Smooth muscle cell (in vitro differentiated cells): ENCODE measurements around the gene WEE2. TPM values are rescaled to one million over a fixed set of nuclear protein-coding genes. Genes with fewer than 3 reads are reported as not detected.
A peak's percentile ranks its signal among the peaks of the same experiment; 100 is the strongest.

ENCODE experiments used
- DNase-seq: peaks from one replicate; lab custom pipeline; 2025; ENCODE audit not compliant: unreplicated experiment; lab: John Stamatoyannopoulos, UW
- H2AFZ ChIP-seq: fragments of 200-600 bp; sonication (generic); 2 replicates; pipeline ENCODE4 v1.6.0; 2016; ENCODE audit warnings: antibody characterized with exemption, low read depth, mild to moderate bottlenecking
- H3F3A ChIP-seq: fragments of 200-600 bp; sonication (generic); 2 replicates; pipeline ENCODE4 v1.6.0; 2017; ENCODE audit warnings: antibody characterized with exemption, low read depth
- H3K27ac ChIP-seq: fragments of 200-600 bp; sonication (generic); 2 replicates; pipeline ENCODE4 v1.5.1; 2016; ENCODE audit warnings: low read depth, mild to moderate bottlenecking
- H3K27me3 ChIP-seq: fragments of 200-600 bp; sonication (generic); 2 replicates; pipeline ENCODE4 v1.6.1; 2016; ENCODE audit warnings: low read depth, mild to moderate bottlenecking
- H3K36me3 ChIP-seq: fragments of 200-600 bp; sonication (generic); 2 replicates; pipeline ENCODE4 v1.5.1; 2016; ENCODE audit warnings: low read depth
- H3K4me1 ChIP-seq: fragments of 200-600 bp; sonication (generic); 2 replicates; pipeline ENCODE4 v1.5.1; 2016; ENCODE audit warnings: low read depth
- H3K4me2 ChIP-seq: fragments of 200-600 bp; sonication (generic); 2 replicates; pipeline ENCODE4 v1.6.0; 2016; ENCODE audit warnings: mild to moderate bottlenecking
- H3K4me3 ChIP-seq: fragments of 200-600 bp; sonication (generic); 2 replicates; pipeline ENCODE4 v1.5.1; 2016; ENCODE audit warnings: mild to moderate bottlenecking
- H3K79me2 ChIP-seq: fragments of 200-600 bp; sonication (generic); 2 replicates; pipeline ENCODE4 v1.6.0; 2016; ENCODE audit warnings: low read depth, mild to moderate bottlenecking
- H3K9ac ChIP-seq: fragments of 200-600 bp; sonication (generic); 2 replicates; pipeline ENCODE4 v1.6.0; 2016; ENCODE audit warnings: low read depth
- H3K9me3 ChIP-seq: fragments of 200-600 bp; sonication (generic); replicated peaks from 2 replicates; pipeline ENCODE4 v1.5.1; 2016; ENCODE audit warnings: low read depth
- H4K20me1 ChIP-seq: fragments of 200-600 bp; sonication (generic); 2 replicates; pipeline ENCODE4 v1.6.0; 2016; ENCODE audit warnings: low read depth
- CTCF ChIP-seq: fragments of 200-600 bp; sonication (generic); IDR thresholded peaks from 2 replicates; pipeline ENCODE4 v1.5.1; 2017; ENCODE audit warnings: borderline replicate concordance, mild to moderate bottlenecking, antibody characterized with exemption; ENCODE audit not compliant: insufficient read depth, poor library complexity, severe bottlenecking
- WGBS: methylation state at CpG from one replicate; pipeline ENCODE4 v1.1.7; 2016; ENCODE audit warnings: low lambda C conversion rate; 5-methylcytosine and 5-hydroxymethylcytosine counted together
- polyA plus RNA-seq: library from polyadenylated mRNA; unstranded; fragments of >200 nt; fragmentation: Nextera tagmentation; extraction: Ambion mirVana; gene quantifications from 2 replicates; pipeline ENCODE4 v1.2.1, GENCODE V29; 2016
- total RNA-seq: library from RNA; depleted of rRNA; stranded (reverse); fragments of >200 nt; gene quantifications from 2 replicates; pipeline ENCODE4 v1.2.3, GENCODE V29; 2014

The WEE2 gene
- total and polyA plus RNA-seq, 2 experiments from 2014 or later = not detected

- H2AFZ ChIP-seq = no peak overlapping the region
- no peaks in the 10 kb centered on the region for H3K27me3 ChIP-seq
- 93% methylated on average over 4 of the region's 4 CpGs for WGBS
- H3K9ac ChIP-seq = no peak overlapping the region
- H3K9me3 ChIP-seq = no peaks in the 10 kb centered on the region
- no peak for DNase-seq
- no peak overlapping the region for H3K27ac ChIP-seq
- no peaks in the 10 kb centered on the region for H4K20me1 ChIP-seq
- no peaks in the 10 kb centered on the region for H3F3A ChIP-seq
- no peaks in the 10 kb centered on the region for H3K4me1 ChIP-seq
- TF ChIP-seq CTCF = no peak
- H3K4me3 ChIP-seq = no peak overlapping the region
- H3K4me2 ChIP-seq = no peak overlapping the region
- no peaks in the 10 kb centered on the region for H3K36me3 ChIP-seq
- no peaks in the 10 kb centered on the region for H3K79me2 ChIP-seq
These were observed 42.1 kb upstream of the WEE2 start for GRCh38 chr7:141666071-141666470.

- Histone ChIP-seq H2AFZ (no peak overlapping the region), H3K79me2 (no peaks in the 10 kb centered on the region), H3K4me3 (no peak overlapping the region), H3K9me3 (no peaks in the 10 kb centered on the region), H4K20me1 (no peaks in the 10 kb centered on the region), H3K36me3 (no peaks in the 10 kb centered on the region), H3K4me2 (no peak overlapping the region), H3F3A (no peaks in the 10 kb centered on the region), H3K4me1 (peaks cover 6% of the 10 kb centered on the region), H3K9ac (no peak overlapping the region), H3K27me3 (no peaks in the 10 kb centered on the region), H3K27ac (no peak overlapping the region)
- WGBS = 100% methylated on average over 2 of the region's 2 CpGs
- no peak for DNase-seq
- TF ChIP-seq CTCF = no peak
These were observed 39.3 kb upstream of the WEE2 start for GRCh38 chr7:141668853-141669252.

- Histone ChIP-seq H3K27me3 (no peaks in the 10 kb centered on the region), H4K20me1 (no peaks in the 10 kb centered on the region), H3K79me2 (no peaks in the 10 kb centered on the region), H3F3A (no peaks in the 10 kb centered on the region), H2AFZ (no peak overlapping the region), H3K27ac (peak overlapping the region; percentile 76), H3K9ac (no peak overlapping the region), H3K9me3 (no peaks in the 10 kb centered on the region), H3K4me1 (peaks cover 19% of the 10 kb centered on the region), H3K4me2 (no peak overlapping the region), H3K4me3 (no peak overlapping the region), H3K36me3 (no peaks in the 10 kb centered on the region)
- no peak for DNase-seq
- no peak for TF ChIP-seq CTCF
- WGBS = 94% methylated on average over 7 of the region's 7 CpGs
These were observed 36.3 kb upstream of the WEE2 start for GRCh38 chr7:141671705-141672496.

GRCh38 chr7:141673346-141673745, 34.8 kb upstream of the WEE2 start:
- no peak for TF ChIP-seq CTCF
- no peaks in the 10 kb centered on the region for H3K36me3 ChIP-seq
- H3K9ac ChIP-seq = no peak overlapping the region
- no peaks in the 10 kb centered on the region for H3K79me2 ChIP-seq
- no peaks in the 10 kb centered on the region for H4K20me1 ChIP-seq
- H3K4me2 ChIP-seq = no peak overlapping the region
- DNase-seq = no peak
- H3K27me3 ChIP-seq = no peaks in the 10 kb centered on the region
- no peaks in the 10 kb centered on the region for H3F3A ChIP-seq
- no peaks in the 10 kb centered on the region for H3K9me3 ChIP-seq
- WGBS = 93% methylated on average over 3 of the region's 3 CpGs
- H3K27ac ChIP-seq = peak overlapping the region; percentile 76
- no peak overlapping the region for H3K4me3 ChIP-seq
- no peak overlapping the region for H2AFZ ChIP-seq
- peaks cover 19% of the 10 kb centered on the region for H3K4me1 ChIP-seq
